HG02759 (cell line): ENCODE data around the gene PRDM15.

Experiments used
- ATAC-seq: cut with Tn5 transposase; IDR thresholded peaks from one replicate; pipeline ENCODE4 v1.9.1; 2021; ENCODE audit warnings: mild to moderate bottlenecking, moderate library complexity; ENCODE audit not compliant: unreplicated experiment

Gene PRDM15

GRCh38 chr21:41784456-41785102 is 94.6 kb downstream of the PRDM15 start:
- no peak for ATAC-seq

GRCh38 chr21:41783476-41784180 is 95.5 kb downstream of the PRDM15 start:
- ATAC-seq = no peak

- ATAC-seq = no peak
These were observed 98.1 kb downstream of the PRDM15 start for GRCh38 chr21:41781050-41781410.

- ATAC-seq = no peak
These were observed 98.7 kb downstream of the PRDM15 start for GRCh38 chr21:41780337-41781049.

GRCh38 chr21:41779659-41780058 is 99.5 kb downstream of the PRDM15 start:
- no peak for ATAC-seq

GRCh38 chr21:41778930-41779600 is 100.1 kb downstream of the PRDM15 start:
- no peak for ATAC-seq

GRCh38 chr21:41777951-41778815 is 101.0 kb downstream of the PRDM15 start:
- ATAC-seq = no peak

- no peak for ATAC-seq
These were observed 102.4 kb downstream of the PRDM15 start for GRCh38 chr21:41776778-41777177.

GRCh38 chr21:41775149-41775472 is 104.0 kb downstream of the PRDM15 start:
- ATAC-seq = no peak

- ATAC-seq = no peak
These were observed 104.5 kb downstream of the PRDM15 start for GRCh38 chr21:41774467-41775148.

- ATAC-seq = no peak
These were observed 106.6 kb downstream of the PRDM15 start for GRCh38 chr21:41772351-41773080.

- ATAC-seq = no peak
These were observed 107.6 kb downstream of the PRDM15 start for GRCh38 chr21:41771625-41771945.

GRCh38 chr21:41770901-41771624 is 108.1 kb downstream of the PRDM15 start:
- ATAC-seq = no peak

- no peak for ATAC-seq
These were observed 109.2 kb downstream of the PRDM15 start for GRCh38 chr21:41769933-41770332.

GRCh38 chr21:41769521-41769920 is 109.6 kb downstream of the PRDM15 start:
- no peak for ATAC-seq

- ATAC-seq = no peak
These were observed 110.0 kb downstream of the PRDM15 start for GRCh38 chr21:41769111-41769510.

GRCh38 chr21:41768437-41769042 is 110.6 kb downstream of the PRDM15 start:
- no peak for ATAC-seq

- no peak for ATAC-seq
These were observed 111.3 kb downstream of the PRDM15 start for GRCh38 chr21:41767606-41768436.
